Keratinocyte (primary cell): ENCODE data around the gene CRX. TPM values are rescaled to one million over a fixed set of nuclear protein-coding genes. Genes with fewer than 3 reads are reported as not detected.

Source experiments
- DNase-seq: peaks from one replicate; pipeline ENCODE4 v3.0.0-alpha.2; 2011; ENCODE audit warnings: low read depth, missing footprints, low spot score
- FAIRE-seq: peaks from 2 replicates; lab custom pipeline; 2011; peaks lifted over from hg19 to GRCh38; lab: Jason Lieb, UNC
- H2AFZ ChIP-seq: 2 replicates; pipeline ENCODE4 v1.6.0; 2012; ENCODE audit warnings: low read length, control low read depth, inconsistent platforms; ENCODE audit not compliant: control insufficient read depth
- H3K27ac ChIP-seq: 2 replicates; pipeline ENCODE4 v1.5.1; 2011; ENCODE audit warnings: low read length; ENCODE audit not compliant: control insufficient read depth, insufficient read depth
- H3K27me3 ChIP-seq: 3 replicates; pipeline ENCODE4 v1.6.0; 2011; ENCODE audit warnings: low read length; ENCODE audit not compliant: control insufficient read depth, insufficient read depth; ENCODE audit errors: extremely low read depth
- H3K36me3 ChIP-seq, 2 experiments: 2 replicates in 1 of 2; 3 replicates in 1 of 2; pipeline ENCODE4 v1.5.1; 2011; ENCODE audit warnings: low read length in 2 of 2, mild to moderate bottlenecking in 1 of 2; ENCODE audit not compliant: control insufficient read depth in 2 of 2, insufficient read depth in 2 of 2; ENCODE audit errors: extremely low read depth in 1 of 2
- H3K4me1 ChIP-seq: 3 replicates; pipeline ENCODE4 v1.5.1; 2011; ENCODE audit warnings: low read length; ENCODE audit not compliant: control insufficient read depth, insufficient read depth; ENCODE audit errors: extremely low read depth
- H3K4me2 ChIP-seq: 3 replicates; pipeline ENCODE4 v1.6.0; 2011; ENCODE audit warnings: low read depth, low read length; ENCODE audit not compliant: control insufficient read depth, insufficient read depth; ENCODE audit errors: extremely low read depth
- H3K4me3 ChIP-seq, 3 experiments: fragments of 200-600 bp in 1 of 3; sonication (generic) in 1 of 3; 2 replicates in 2 of 3; 3 replicates in 1 of 3; pipeline ENCODE4 v1.5.1; 2011 to 2016; ENCODE audit warnings: low read length in 3 of 3, mild to moderate bottlenecking in 3 of 3, control low read depth in 2 of 3, inconsistent platforms in 1 of 3, low read depth in 1 of 3, mixed read lengths in 1 of 3, mixed run types in 1 of 3, moderate library complexity in 1 of 3; ENCODE audit not compliant: control insufficient read depth in 2 of 3, insufficient read depth in 2 of 3; ENCODE audit errors: extremely low read depth in 1 of 3
- H3K79me2 ChIP-seq: 2 replicates; pipeline ENCODE4 v1.6.0; 2012; ENCODE audit warnings: low read length; ENCODE audit not compliant: control insufficient read depth, insufficient read depth
- H3K9ac ChIP-seq: 3 replicates; pipeline ENCODE4 v1.6.0; 2011; ENCODE audit warnings: low read length; ENCODE audit not compliant: control insufficient read depth, insufficient read depth; ENCODE audit errors: extremely low read depth
- H3K9me1 ChIP-seq: 3 replicates; pipeline ENCODE4 v1.6.0; 2011; ENCODE audit warnings: low read length; ENCODE audit not compliant: control insufficient read depth, insufficient read depth; ENCODE audit errors: extremely low read depth
- H3K9me3 ChIP-seq: 2 replicates; pipeline ENCODE4 v1.5.1; 2012; ENCODE audit warnings: low read depth, low read length; ENCODE audit not compliant: control insufficient read depth
- H4K20me1 ChIP-seq: 3 replicates; pipeline ENCODE4 v1.6.0; 2011; ENCODE audit warnings: low read length; ENCODE audit not compliant: control insufficient read depth, insufficient read depth; ENCODE audit errors: extremely low read depth
- EZH2 ChIP-seq: IDR thresholded peaks from one replicate; pipeline ENCODE4 v1.6.1; 2012; ENCODE audit warnings: inconsistent platforms, mild to moderate bottlenecking, low read length, moderate library complexity
- dilution Hi-C: fragments of 300-500 bp; cut with MboI; formaldehyde crosslinking; loops from one replicate; pipeline ENCODE4 v1.7.0; 2020; ENCODE audit warnings: low sequenced_read_pairs; ENCODE audit not compliant: extremely low pct_ligation_motif_present
- polyA plus RNA-seq, 5 experiments: library from polyadenylated mRNA; depleted of rRNA in 3 of 5; stranded (reverse) in 3 of 5; stranded (forward) in 1 of 5; unstranded in 1 of 5; fragments of >200 nt; gene quantifications; 1 replicate in 1 of 5; 2 replicates in 3 of 5; 3 replicates in 1 of 5; pipeline versions ENCODE4 v1.2.1 to v1.2.3, GENCODE V29; 2011 to 2012; ENCODE audit warnings: missing spikeins in 2 of 5, low read depth in 1 of 5, low replicate concordance in 1 of 5
- TF ChIP-seq, protein P1 (sequence below), 3 experiments: IDR thresholded peaks in 1 of 3; conservative IDR thresholded peaks in 1 of 3; optimal IDR thresholded peaks in 1 of 3; 2 replicates in 2 of 3; 3 replicates in 1 of 3; pipeline versions ENCODE3 to v1.5.1; 2011; ENCODE audit warnings: low read length in 3 of 3, mild to moderate bottlenecking in 3 of 3, moderate library complexity in 2 of 3, control low read depth in 1 of 3, inconsistent platforms in 1 of 3; ENCODE audit not compliant: insufficient read depth in 2 of 3; ENCODE audit errors: extremely low read depth in 1 of 3

Gene CRX
- polyA plus RNA-seq, 1 donor (not counting 4 experiments of a cell fraction or from before 2014, with no cell fraction given), result not detected

DNA sequence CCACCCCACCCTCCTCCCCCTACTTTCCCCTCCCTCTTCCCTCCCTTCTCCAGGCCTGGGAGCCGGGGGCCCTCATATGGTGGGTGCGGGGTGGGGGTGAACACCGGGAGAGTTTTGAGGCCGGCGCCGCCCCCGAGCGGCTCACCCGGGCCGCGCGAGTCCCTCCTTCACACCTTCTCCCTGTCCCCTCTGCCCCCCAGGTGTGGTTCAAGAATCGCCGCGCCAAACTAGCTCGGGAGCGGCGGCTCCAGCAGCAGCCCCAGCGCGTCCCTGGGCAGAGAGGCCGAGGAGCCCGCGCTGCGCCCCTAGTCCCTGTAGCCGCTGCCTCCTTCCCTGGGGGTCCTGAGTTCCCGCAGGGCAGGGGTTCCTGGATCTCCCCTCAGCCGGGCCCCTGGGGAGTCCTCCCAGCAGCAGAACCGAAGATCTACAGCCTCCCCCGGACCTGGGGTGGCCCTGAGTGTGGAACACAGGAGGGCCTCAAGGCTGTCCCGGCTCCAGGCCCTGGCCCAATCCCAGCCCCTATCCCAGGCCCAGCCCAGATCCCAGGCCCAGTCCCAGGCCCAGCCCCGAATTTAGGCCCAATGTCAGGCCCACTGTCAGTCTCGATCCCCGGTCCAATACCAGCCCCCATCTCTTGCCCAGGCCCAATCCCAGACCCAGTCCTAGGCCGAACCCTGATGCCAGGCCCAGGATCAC lies 39.0 kb downstream of the CRX start:
- no peaks in the 10 kb centered on the region for H3K9me1 ChIP-seq
- H2AFZ ChIP-seq, result no peak overlapping the region
- H3K36me3 ChIP-seq, result no peaks in the 10 kb centered on the region
- H3K4me3 ChIP-seq, result no peak overlapping the region
- H3K9me3 ChIP-seq, result no peaks in the 10 kb centered on the region
- H3K9ac ChIP-seq, result no peak overlapping the region
- FAIRE-seq (no peak), DNase-seq (no peak)
- dilution Hi-C loops, result no loop called here
- H4K20me1 ChIP-seq, result no peaks in the 10 kb centered on the region
- no peak for TF ChIP-seq EZH2
- TF ChIP-seq, protein P1, sequence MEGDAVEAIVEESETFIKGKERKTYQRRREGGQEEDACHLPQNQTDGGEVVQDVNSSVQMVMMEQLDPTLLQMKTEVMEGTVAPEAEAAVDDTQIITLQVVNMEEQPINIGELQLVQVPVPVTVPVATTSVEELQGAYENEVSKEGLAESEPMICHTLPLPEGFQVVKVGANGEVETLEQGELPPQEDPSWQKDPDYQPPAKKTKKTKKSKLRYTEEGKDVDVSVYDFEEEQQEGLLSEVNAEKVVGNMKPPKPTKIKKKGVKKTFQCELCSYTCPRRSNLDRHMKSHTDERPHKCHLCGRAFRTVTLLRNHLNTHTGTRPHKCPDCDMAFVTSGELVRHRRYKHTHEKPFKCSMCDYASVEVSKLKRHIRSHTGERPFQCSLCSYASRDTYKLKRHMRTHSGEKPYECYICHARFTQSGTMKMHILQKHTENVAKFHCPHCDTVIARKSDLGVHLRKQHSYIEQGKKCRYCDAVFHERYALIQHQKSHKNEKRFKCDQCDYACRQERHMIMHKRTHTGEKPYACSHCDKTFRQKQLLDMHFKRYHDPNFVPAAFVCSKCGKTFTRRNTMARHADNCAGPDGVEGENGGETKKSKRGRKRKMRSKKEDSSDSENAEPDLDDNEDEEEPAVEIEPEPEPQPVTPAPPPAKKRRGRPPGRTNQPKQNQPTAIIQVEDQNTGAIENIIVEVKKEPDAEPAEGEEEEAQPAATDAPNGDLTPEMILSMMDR (optimal IDR thresholded peaks at IDR 0.05 in 1 of 3, IDR thresholded peaks at IDR 0.05 in 1 of 3, conservative IDR thresholded peaks at IDR 0.05 in 1 of 3; ENCODE audit: extremely low read depth in 1 of 3, insufficient read depth in 2 of 3, low read length in 3 of 3), result no peak
- H3K4me1 ChIP-seq, result no peaks in the 10 kb centered on the region
- H3K79me2 ChIP-seq, result no peaks in the 10 kb centered on the region
- H3K4me2 ChIP-seq, result no peak overlapping the region
- no peaks in the 10 kb centered on the region for H3K27me3 ChIP-seq
- no peak overlapping the region for H3K27ac ChIP-seq

DNA sequence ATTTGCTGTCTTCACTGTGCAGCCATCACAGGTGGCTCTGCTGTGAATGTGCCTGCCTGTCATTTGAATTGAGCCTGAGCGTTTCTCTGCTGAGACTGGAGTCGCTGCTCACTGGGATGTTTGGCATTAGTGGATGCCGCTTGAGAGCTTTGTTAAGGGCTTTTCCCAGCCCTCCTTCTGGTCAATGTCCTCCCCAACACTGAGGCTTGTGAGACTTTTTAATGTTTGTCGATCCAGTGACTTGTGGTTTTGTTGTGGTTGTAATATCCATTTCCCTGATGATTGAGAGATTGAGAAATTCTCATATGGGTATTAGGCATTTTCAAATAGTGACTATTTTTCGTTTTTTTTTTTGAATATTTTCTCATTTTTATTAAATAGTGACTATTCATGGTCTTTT lies 39.9 kb downstream of the CRX start:
- no peak for TF ChIP-seq EZH2
- TF ChIP-seq, protein P1 (optimal IDR thresholded peaks at IDR 0.05 in 1 of 3, IDR thresholded peaks at IDR 0.05 in 1 of 3, conservative IDR thresholded peaks at IDR 0.05 in 1 of 3; ENCODE audit: extremely low read depth in 1 of 3, insufficient read depth in 2 of 3, low read length in 3 of 3), result no peak
- Histone ChIP-seq H3K36me3 (no peaks in the 10 kb centered on the region), H3K4me3 (no peak overlapping the region), H4K20me1 (no peaks in the 10 kb centered on the region), H3K4me1 (no peaks in the 10 kb centered on the region), H3K4me2 (no peak overlapping the region), H3K79me2 (no peaks in the 10 kb centered on the region), H3K9me1 (no peaks in the 10 kb centered on the region), H3K9me3 (no peaks in the 10 kb centered on the region), H3K9ac (no peak overlapping the region), H3K27ac (no peak overlapping the region), H2AFZ (no peak overlapping the region), H3K27me3 (no peaks in the 10 kb centered on the region)
- DNase-seq (no peak), FAIRE-seq (no peak)
- dilution Hi-C loops, result no loop called here
